ENCODE data around the gene TBC1D5.
"Not testable (repeated sequence)": the region's sequence is repeated elsewhere in the genome, so short reads cannot be mapped to it uniquely, and the experiment has no call there.

TBC1D5 gene

GRCh38 chr3:17656264-17656663 lies 86.2 kb downstream of the TBC1D5 start:
- H3K9ac ChIP-seq (ENCODE audit: low read length), result no peak overlapping the region
- H3K36me3 ChIP-seq (ENCODE audit: control insufficient read depth, insufficient read depth, low read length), result no peaks in the 10 kb centered on the region
- no peaks in the 10 kb centered on the region for H3K27me3 ChIP-seq (ENCODE audit: control insufficient read depth, insufficient read depth, low read length)
- H3K4me3 ChIP-seq (ENCODE audit: low read length), result no peak overlapping the region
- H3K4me1 ChIP-seq (ENCODE audit: control insufficient read depth, insufficient read depth, low read length), result no peaks in the 10 kb centered on the region
- no peaks in the 10 kb centered on the region for H3K9me3 ChIP-seq (ENCODE audit: control insufficient read depth, low read length)

DNA sequence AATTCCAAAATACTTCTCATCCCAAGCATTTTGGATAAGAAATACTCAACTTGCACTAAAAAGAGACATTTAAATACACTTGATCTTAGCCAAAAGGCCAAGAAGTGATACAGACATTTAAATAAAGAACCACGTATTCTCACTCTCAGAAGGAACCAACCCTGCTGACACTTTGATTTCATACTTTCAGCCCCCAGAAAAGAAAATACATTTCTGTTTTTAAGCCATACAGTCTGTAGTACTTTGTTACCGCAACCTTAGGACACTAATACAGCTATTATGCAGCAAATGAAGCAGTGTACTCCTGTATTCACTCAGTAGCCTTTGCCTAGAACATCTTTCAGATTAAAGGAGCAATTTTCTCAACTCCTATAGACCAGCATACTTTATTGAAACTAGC lies 86.7 kb downstream of the TBC1D5 start:
- Histone ChIP-seq H3K4me1 (ENCODE audit: control insufficient read depth, insufficient read depth, low read length) (no peaks in the 10 kb centered on the region), H3K4me3 (ENCODE audit: low read length) (no peak overlapping the region), H3K9ac (ENCODE audit: low read length) (no peak overlapping the region), H3K27me3 (ENCODE audit: control insufficient read depth, insufficient read depth, low read length) (no peaks in the 10 kb centered on the region), H3K36me3 (ENCODE audit: control insufficient read depth, insufficient read depth, low read length) (no peaks in the 10 kb centered on the region), H3K9me3 (ENCODE audit: control insufficient read depth, low read length) (no peaks in the 10 kb centered on the region)

- H3K9ac ChIP-seq (ENCODE audit: low read length); H3K36me3 ChIP-seq (ENCODE audit: control insufficient read depth, insufficient read depth, low read length); H3K9me3 ChIP-seq (ENCODE audit: control insufficient read depth, low read length); H3K27me3 ChIP-seq (ENCODE audit: control insufficient read depth, insufficient read depth, low read length); H3K4me1 ChIP-seq (ENCODE audit: control insufficient read depth, insufficient read depth, low read length); H3K4me3 ChIP-seq (ENCODE audit: low read length): not testable (repeated sequence)
These were observed 92.7 kb downstream of the TBC1D5 start for GRCh38 chr3:17649748-17650147.

DNA sequence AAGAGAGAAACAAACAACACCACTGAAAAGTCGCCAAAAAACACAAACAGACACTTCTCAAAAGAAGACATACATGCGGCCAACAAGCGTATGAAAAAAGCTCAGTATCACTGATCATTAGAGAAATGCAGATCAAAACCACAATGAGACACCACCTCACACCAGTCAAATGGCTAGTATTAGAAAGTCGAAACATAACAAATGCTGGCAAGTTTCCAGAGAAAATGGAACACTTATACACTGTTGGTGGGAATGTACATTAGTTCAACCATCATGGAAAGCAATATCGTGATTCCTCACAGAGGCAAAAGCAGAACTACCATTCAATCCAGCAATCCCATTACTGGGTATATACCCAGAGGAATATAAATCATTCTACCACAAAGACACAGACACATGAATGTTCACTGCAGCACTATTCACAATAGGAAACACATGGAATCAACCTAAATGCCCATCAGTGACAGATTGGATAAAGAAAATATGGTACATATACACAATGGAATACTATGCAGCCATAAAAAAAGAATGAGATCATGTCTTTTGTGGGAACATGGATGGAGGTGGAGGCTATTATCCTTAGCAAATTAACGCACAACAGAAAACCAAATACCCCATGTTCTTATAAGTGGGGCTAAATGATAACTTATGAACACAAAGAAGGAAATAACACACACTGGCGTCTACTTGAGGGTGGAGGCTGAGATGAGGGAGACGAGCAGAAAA lies 93.6 kb downstream of the TBC1D5 start:
- not testable (repeated sequence) for H3K27me3 ChIP-seq (ENCODE audit: control insufficient read depth, insufficient read depth, low read length); H3K9ac ChIP-seq (ENCODE audit: low read length)

GRCh38 chr3:17645074-17645698 lies 97.2 kb downstream of the TBC1D5 start:
- Histone ChIP-seq H3K4me1 (ENCODE audit: control insufficient read depth, insufficient read depth, low read length) (no peaks in the 10 kb centered on the region), H3K9ac (ENCODE audit: low read length) (no peak overlapping the region), H3K9me3 (ENCODE audit: control insufficient read depth, low read length) (no peaks in the 10 kb centered on the region), H3K36me3 (ENCODE audit: control insufficient read depth, insufficient read depth, low read length) (no peaks in the 10 kb centered on the region), H3K27me3 (ENCODE audit: control insufficient read depth, insufficient read depth, low read length) (no peaks in the 10 kb centered on the region), H3K4me3 (ENCODE audit: low read length) (no peak overlapping the region)

More for the DNA sequence above, 93.6 kb downstream of the TBC1D5 start:
- H3K9me3 ChIP-seq (ENCODE audit: control insufficient read depth, low read length); H3K4me3 ChIP-seq (ENCODE audit: low read length); H3K36me3 ChIP-seq (ENCODE audit: control insufficient read depth, insufficient read depth, low read length); H3K4me1 ChIP-seq (ENCODE audit: control insufficient read depth, insufficient read depth, low read length): not testable (repeated sequence)

DNA sequence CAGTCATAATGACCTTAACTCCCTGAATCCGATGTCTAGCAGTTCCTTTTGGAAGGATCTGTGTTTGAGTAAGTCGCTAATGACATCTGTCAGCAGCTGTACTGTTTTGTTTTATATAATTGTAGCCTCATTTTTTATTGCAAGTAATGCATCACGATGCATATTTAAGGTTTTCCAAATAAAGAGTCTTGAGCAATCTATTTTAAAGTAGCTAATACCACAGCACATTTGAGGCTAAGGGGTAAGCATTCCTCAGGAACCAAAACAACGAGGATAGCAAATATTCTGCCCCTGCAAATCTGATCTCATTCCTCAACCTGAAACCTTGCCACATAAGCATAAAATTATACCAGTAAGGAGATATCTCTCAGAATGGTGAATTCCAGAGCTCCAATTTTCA lies 98.7 kb downstream of the TBC1D5 start:
- H3K9ac ChIP-seq (ENCODE audit: low read length), result no peak overlapping the region
- H3K9me3 ChIP-seq (ENCODE audit: control insufficient read depth, low read length), result no peaks in the 10 kb centered on the region
- H3K4me1 ChIP-seq (ENCODE audit: control insufficient read depth, insufficient read depth, low read length), result no peaks in the 10 kb centered on the region
- no peaks in the 10 kb centered on the region for H3K27me3 ChIP-seq (ENCODE audit: control insufficient read depth, insufficient read depth, low read length)
- no peaks in the 10 kb centered on the region for H3K36me3 ChIP-seq (ENCODE audit: control insufficient read depth, insufficient read depth, low read length)
- H3K4me3 ChIP-seq (ENCODE audit: low read length), result no peak overlapping the region

GRCh38 chr3:17642474-17642873 lies 100.0 kb downstream of the TBC1D5 start:
- Histone ChIP-seq H3K4me1 (ENCODE audit: control insufficient read depth, insufficient read depth, low read length) (no peaks in the 10 kb centered on the region), H3K9me3 (ENCODE audit: control insufficient read depth, low read length) (no peaks in the 10 kb centered on the region), H3K27me3 (ENCODE audit: control insufficient read depth, insufficient read depth, low read length) (no peaks in the 10 kb centered on the region), H3K9ac (ENCODE audit: low read length) (no peak overlapping the region), H3K36me3 (ENCODE audit: control insufficient read depth, insufficient read depth, low read length) (no peaks in the 10 kb centered on the region), H3K4me3 (ENCODE audit: low read length) (no peak overlapping the region)

DNA sequence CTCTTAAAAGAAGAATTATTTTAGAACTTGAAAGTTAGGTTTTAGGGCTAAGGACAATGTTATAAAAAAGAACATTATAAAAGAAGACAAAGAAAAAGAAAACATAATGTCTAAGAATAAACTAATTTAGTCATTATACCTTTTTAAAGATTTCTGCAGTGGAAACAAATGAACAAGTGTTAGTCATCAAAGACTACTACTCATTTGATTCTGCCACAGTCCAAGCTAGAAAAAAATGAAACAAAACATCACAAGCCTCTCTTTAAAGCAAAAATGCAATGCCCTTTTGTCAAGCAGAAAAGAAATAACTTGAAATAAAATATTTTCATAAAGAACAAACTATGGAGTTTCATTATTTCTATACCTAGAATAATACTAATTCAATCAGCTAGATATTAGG lies 102.0 kb downstream of the TBC1D5 start:
- no peak overlapping the region for H3K9ac ChIP-seq (ENCODE audit: low read length)
- no peaks in the 10 kb centered on the region for H3K27me3 ChIP-seq (ENCODE audit: control insufficient read depth, insufficient read depth, low read length)
- no peaks in the 10 kb centered on the region for H3K9me3 ChIP-seq (ENCODE audit: control insufficient read depth, low read length)
- no peaks in the 10 kb centered on the region for H3K36me3 ChIP-seq (ENCODE audit: control insufficient read depth, insufficient read depth, low read length)
- no peak overlapping the region for H3K4me3 ChIP-seq (ENCODE audit: low read length)
- H3K4me1 ChIP-seq (ENCODE audit: control insufficient read depth, insufficient read depth, low read length), result no peaks in the 10 kb centered on the region

DNA sequence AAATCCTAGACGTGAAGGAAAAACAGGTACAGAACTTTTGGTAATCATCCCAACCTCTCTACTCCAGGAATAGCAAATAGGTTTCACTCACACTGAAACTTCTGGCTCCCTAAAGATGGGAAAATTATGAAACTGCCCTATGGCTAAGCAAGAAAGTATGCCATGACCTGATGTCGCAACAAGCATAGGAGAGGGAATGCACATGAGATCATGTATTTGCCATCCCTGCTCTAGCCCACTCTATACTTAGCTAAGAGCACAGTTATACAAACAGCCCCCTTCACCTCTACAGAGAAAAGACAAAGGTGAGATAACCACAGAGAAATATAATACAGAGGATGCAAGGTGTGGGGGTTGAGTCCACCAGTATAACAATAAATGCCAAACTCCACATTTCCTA lies 102.7 kb downstream of the TBC1D5 start:
- Histone ChIP-seq H3K9ac (ENCODE audit: low read length) (no peak overlapping the region), H3K4me3 (ENCODE audit: low read length) (no peak overlapping the region), H3K27me3 (ENCODE audit: control insufficient read depth, insufficient read depth, low read length) (no peaks in the 10 kb centered on the region), H3K36me3 (ENCODE audit: control insufficient read depth, insufficient read depth, low read length) (no peaks in the 10 kb centered on the region), H3K9me3 (ENCODE audit: control insufficient read depth, low read length) (no peaks in the 10 kb centered on the region), H3K4me1 (ENCODE audit: control insufficient read depth, insufficient read depth, low read length) (no peaks in the 10 kb centered on the region)

DNA sequence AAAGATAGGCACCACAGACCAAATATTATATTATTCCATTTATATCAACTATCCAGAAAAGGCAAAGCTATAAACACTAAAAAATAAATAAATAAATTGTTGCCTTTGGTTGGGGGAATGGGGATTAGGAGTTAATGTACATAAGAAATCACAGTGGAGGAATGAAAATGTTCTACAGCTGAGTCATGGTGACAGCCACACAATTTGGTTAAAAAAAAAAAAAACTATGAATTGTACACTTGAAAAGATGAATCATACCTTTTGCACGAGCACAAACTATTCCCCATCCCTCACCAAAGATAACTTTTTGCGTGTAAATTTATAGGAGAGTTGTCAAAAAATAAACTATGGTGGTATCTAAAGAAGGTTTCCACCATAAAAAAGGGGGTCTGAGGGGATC lies 103.2 kb downstream of the TBC1D5 start:
- H3K27me3 ChIP-seq (ENCODE audit: control insufficient read depth, insufficient read depth, low read length), result no peaks in the 10 kb centered on the region
- no peak overlapping the region for H3K9ac ChIP-seq (ENCODE audit: low read length)
- no peaks in the 10 kb centered on the region for H3K36me3 ChIP-seq (ENCODE audit: control insufficient read depth, insufficient read depth, low read length)
- no peaks in the 10 kb centered on the region for H3K4me1 ChIP-seq (ENCODE audit: control insufficient read depth, insufficient read depth, low read length)
- no peak overlapping the region for H3K4me3 ChIP-seq (ENCODE audit: low read length)
- no peaks in the 10 kb centered on the region for H3K9me3 ChIP-seq (ENCODE audit: control insufficient read depth, low read length)

- Histone ChIP-seq H3K9ac (ENCODE audit: low read length) (no peak overlapping the region), H3K4me3 (ENCODE audit: low read length) (no peak overlapping the region), H3K4me1 (ENCODE audit: control insufficient read depth, insufficient read depth, low read length) (no peaks in the 10 kb centered on the region), H3K9me3 (ENCODE audit: control insufficient read depth, low read length) (no peaks in the 10 kb centered on the region), H3K36me3 (ENCODE audit: control insufficient read depth, insufficient read depth, low read length) (no peaks in the 10 kb centered on the region), H3K27me3 (ENCODE audit: control insufficient read depth, insufficient read depth, low read length) (no peaks in the 10 kb centered on the region)
These were observed 104.1 kb downstream of the TBC1D5 start for GRCh38 chr3:17638356-17638755.

- not testable (repeated sequence) for H3K9me3 ChIP-seq (ENCODE audit: control insufficient read depth, low read length); H3K4me3 ChIP-seq (ENCODE audit: low read length); H3K27me3 ChIP-seq (ENCODE audit: control insufficient read depth, insufficient read depth, low read length); H3K9ac ChIP-seq (ENCODE audit: low read length); H3K4me1 ChIP-seq (ENCODE audit: control insufficient read depth, insufficient read depth, low read length); H3K36me3 ChIP-seq (ENCODE audit: control insufficient read depth, insufficient read depth, low read length)
These were observed 106.8 kb downstream of the TBC1D5 start for GRCh38 chr3:17635675-17636074.

DNA sequence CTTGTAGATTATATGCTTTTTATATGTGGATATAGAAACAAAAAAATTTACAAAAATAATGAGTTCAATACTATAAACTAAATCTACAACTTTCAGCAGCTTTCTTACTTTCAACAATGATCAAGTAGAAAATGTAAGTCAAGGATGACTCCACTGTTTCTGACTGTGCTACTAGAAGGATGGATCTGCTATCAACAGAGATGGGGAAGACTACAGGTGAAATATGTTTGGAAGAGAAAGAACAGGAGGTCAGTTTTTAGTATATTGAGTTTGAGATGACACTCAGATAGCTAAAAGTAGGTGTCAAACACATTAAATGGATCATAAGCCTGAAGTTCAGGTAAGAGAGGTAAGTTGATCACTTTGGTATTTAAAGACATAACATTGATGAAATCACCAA lies 107.5 kb downstream of the TBC1D5 start:
- H3K9me3 ChIP-seq (ENCODE audit: control insufficient read depth, low read length), result no peaks in the 10 kb centered on the region
- no peaks in the 10 kb centered on the region for H3K27me3 ChIP-seq (ENCODE audit: control insufficient read depth, insufficient read depth, low read length)
- H3K4me1 ChIP-seq (ENCODE audit: control insufficient read depth, insufficient read depth, low read length), result no peaks in the 10 kb centered on the region
- H3K4me3 ChIP-seq (ENCODE audit: low read length), result no peak overlapping the region
- H3K36me3 ChIP-seq (ENCODE audit: control insufficient read depth, insufficient read depth, low read length), result no peaks in the 10 kb centered on the region
- H3K9ac ChIP-seq (ENCODE audit: low read length), result no peak overlapping the region
